ENCODE results near the gene CIDEA.

CIDEA gene

GRCh38 chr18:12262748-12263147 is 8.6 kb downstream of the CIDEA start:
- no peak for FAIRE-seq
- no peak for DNase-seq (ENCODE audit: insufficient read length, low spot score)

DNA sequence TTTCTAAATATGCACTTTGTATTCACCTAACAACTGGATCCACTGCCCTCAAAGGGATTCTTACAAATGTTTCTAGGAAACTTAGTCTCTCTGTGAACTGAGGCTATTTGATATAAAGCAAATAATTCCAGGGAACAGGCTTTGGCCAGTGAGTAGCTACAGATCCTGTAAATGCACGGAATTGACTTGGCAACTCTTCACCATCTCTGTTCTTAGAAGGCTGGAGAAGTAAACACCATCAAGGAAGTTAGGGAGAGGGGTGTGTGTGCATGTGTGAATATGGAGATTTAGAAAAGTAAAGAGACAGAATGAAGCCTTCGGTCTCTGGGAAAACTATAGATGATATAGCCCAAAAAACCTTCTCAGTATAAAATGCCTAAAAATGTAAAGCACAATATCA is 10.7 kb downstream of the CIDEA start:
- FAIRE-seq (no peak), DNase-seq (ENCODE audit: insufficient read length, low spot score) (no peak)

GRCh38 chr18:12271376-12272235 is 17.4 kb downstream of the CIDEA start:
- FAIRE-seq, result peak; percentile 85
- DNase-seq (ENCODE audit: insufficient read length, low spot score), result peak; percentile 87

GRCh38 chr18:12274793-12275192 is 20.6 kb downstream of the CIDEA start:
- DNase-seq (ENCODE audit: insufficient read length, low spot score), result no peak
- no peak for FAIRE-seq

- no peak for FAIRE-seq
- no peak for DNase-seq (ENCODE audit: insufficient read length, low spot score)
These were observed 22.8 kb downstream of the CIDEA start for GRCh38 chr18:12276736-12277554.

GRCh38 chr18:12278215-12278671 is 24.1 kb downstream of the CIDEA start:
- DNase-seq (ENCODE audit: insufficient read length, low spot score) (no peak), FAIRE-seq (no peak)

- DNase-seq (ENCODE audit: insufficient read length, low spot score), result no peak
- no peak for FAIRE-seq
These were observed 24.9 kb downstream of the CIDEA start for GRCh38 chr18:12278741-12279682.

DNA sequence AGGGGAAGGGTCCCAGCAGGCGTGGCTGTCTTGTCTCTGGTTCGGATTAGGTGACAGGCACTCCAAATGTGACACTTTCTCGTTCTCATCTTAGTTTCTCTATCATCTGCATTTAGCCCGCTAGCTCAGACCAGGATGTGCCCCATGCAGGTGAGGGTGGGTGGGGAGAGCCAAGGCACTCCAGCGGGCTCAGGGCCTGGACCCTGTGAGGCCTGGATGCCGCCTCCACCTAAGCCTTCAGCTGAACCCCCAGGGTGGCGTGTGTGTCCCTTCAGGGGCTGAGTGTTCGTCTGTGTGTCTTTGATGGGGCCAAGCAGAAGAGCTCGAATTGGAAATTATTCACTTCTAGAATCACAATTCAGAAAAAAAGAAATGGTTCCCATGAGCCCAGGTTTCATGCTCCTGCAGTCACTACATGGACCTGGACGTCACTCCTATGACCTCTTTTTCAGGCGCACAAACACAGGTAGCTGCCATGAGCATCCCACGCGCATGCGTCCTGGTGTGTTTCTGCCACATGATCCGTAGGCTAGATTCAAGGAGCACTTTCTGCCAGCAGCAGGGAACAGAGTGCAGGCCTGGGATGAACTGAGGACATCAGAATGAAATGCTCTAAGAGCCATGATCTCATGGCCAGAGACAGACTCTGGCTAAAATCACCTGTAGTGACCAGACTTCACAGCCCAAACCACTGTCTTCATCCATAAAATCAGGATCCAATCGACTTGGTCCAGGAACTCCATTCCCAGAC is 25.8 kb downstream of the CIDEA start:
- no peak for FAIRE-seq
- no peak for DNase-seq (ENCODE audit: insufficient read length, low spot score)

- DNase-seq (ENCODE audit: insufficient read length, low spot score) (no peak), FAIRE-seq (no peak)
These were observed 27.7 kb downstream of the CIDEA start for GRCh38 chr18:12281861-12282260.

- DNase-seq (ENCODE audit: insufficient read length, low spot score) (no peak), FAIRE-seq (no peak)
These were observed 28.4 kb downstream of the CIDEA start for GRCh38 chr18:12282442-12283039.

DNA sequence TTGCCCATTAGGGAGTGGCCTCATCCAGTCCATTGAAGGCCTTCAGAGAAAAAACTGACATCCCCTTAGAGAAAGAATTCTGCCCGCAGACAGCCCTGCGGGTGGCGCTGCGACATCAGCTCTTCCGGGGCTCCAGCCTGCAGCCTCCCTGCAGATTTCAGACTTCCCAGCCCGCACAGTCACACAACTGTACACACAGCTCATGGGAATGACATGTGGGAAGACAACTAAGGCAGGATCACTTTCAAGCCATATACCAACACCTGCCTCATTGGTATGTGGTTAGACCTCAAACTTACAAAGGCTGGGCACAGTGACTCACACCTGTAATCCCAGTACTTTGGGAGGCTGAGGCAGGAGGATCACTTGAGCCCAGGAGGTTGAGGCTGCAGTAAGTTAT is 29.1 kb downstream of the CIDEA start:
- DNase-seq (ENCODE audit: insufficient read length, low spot score), result no peak
- no peak for FAIRE-seq

- DNase-seq (ENCODE audit: insufficient read length, low spot score) (no peak), FAIRE-seq (no peak)
These were observed 29.5 kb downstream of the CIDEA start for GRCh38 chr18:12283666-12284065.

DNA sequence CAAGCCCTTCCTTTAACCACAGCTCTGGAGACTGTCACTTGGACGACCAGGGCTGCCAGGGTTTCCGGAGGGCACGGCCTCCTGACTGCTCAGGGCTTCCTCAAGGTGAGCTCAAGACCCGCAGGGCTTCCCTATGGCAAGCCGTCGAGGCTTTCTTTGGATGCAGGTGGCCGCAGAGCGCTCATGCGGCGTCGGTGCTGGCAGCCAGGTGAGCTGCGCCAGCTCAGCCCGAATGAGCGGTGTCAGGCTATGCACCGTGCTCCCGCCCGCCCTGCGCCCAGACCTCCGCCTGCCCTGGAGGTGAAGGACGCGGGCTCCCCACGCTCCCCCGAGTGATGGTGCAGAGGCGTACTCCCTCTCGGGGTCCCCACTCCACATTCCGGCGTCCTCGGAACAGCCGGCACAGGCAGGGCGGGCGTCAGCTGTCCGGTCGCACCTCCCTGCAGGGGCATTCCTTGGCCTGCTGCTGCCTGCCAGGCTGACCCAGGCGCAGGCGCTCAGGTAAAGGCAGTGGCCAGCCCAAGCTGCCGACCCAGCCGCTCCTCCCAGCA is 33.0 kb downstream of the CIDEA start:
- FAIRE-seq (no peak), DNase-seq (ENCODE audit: insufficient read length, low spot score) (no peak)

DNA sequence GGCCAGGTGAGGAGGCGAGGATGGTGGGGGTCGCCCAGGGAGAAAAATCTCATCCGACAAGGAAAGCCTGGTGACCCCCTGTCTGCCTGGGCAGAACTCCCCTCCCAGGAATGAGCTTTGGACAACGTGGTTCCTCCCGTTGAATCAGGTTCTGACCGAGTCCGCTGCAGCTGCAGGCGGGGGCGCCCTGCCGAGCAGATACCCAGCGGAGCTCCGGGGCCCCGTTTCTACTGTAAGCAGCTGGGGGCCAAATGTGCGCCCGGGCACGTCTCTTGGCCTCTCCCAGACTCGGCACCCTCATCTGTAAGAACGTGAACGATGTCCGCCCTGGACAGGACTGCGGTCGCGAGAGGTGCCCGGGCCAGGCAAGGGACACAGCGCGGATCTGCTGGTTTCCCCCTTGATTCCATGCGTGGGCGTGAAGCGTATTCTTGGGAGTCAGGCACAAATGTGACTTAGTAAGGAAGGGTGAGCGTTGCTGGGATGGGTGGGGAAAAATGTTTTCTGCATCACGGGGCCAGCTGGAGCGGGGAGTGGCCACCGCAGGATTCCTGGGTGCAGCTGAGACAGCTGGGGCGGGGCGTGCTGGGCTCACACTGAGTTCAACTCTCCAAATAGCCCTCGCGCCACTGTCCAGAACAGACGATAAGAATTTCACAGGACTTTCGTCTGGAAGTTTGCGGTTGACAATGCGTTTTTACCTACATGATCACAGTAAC is 33.7 kb downstream of the CIDEA start:
- FAIRE-seq, result no peak
- no peak for DNase-seq (ENCODE audit: insufficient read length, low spot score)

- FAIRE-seq (no peak), DNase-seq (ENCODE audit: insufficient read length, low spot score) (no peak)
These were observed 34.2 kb downstream of the CIDEA start for GRCh38 chr18:12288403-12288755.

- DNase-seq (ENCODE audit: insufficient read length, low spot score) (no peak), FAIRE-seq (no peak)
These were observed 35.9 kb downstream of the CIDEA start for GRCh38 chr18:12290086-12290485.

DNA sequence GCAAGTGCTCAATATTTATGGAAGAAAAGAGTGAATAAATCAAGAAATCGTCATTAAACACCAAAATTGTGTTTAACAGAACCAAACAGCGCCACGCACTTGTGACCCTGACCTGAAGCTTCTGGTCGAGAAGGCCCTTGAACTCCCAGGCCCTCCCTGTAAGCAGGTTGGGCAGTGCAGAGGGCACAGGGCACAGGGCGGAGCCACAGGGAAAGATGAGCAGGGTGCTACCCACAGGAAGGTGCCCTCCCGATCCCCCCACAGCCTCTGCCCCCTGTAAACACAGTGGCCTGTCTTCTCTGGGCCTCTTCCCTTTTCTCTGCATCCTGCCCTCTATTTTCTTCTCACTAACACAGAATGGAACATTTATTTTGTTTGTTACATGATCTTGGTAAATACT is 37.0 kb downstream of the CIDEA start:
- no peak for FAIRE-seq
- DNase-seq (ENCODE audit: insufficient read length, low spot score), result no peak

DNA sequence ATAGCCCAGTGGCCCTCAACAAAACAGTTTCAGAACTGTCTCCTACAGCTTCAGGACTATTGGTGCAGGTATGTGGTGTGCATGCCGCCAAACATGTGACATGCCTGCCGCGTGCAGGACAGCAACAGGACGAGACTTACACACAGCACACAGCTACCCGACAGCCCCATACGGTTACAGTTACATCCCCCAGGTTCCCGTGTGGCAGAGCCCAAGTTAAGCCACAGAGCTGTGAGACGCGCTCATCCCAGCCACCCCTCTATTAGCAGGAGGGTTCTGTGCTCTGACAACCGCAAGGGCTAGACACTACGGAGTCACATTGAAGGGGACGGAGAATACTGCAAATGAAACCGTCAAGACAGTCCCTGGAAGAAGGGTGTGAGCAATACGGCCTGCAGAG is 37.5 kb downstream of the CIDEA start:
- DNase-seq (ENCODE audit: insufficient read length, low spot score) (no peak), FAIRE-seq (no peak)

DNA sequence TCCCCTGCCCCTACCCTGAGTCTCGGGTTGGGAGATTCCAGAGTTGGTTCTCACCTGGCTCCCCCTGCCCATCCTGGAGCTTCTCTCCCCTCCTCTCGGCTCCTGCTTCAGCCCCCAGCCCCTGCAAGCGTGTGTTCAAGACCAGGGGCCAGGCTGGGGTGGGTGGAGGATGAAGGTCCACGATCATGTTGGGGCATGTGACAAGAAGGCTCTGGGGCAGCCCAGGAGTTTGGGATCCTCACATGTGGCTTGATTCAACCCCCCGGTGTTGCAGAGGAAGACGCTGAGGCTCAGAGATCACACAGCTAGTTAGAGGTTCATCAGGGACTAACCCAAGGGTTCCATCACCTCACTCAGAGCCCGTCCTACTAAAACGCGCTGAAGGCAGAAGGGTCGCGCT is 39.7 kb downstream of the CIDEA start:
- no peak for DNase-seq (ENCODE audit: insufficient read length, low spot score)
- FAIRE-seq, result no peak
